A549 (cell line): ENCODE results near the gene KCNK15. TPM values are rescaled to one million over a fixed set of nuclear protein-coding genes. Genes with fewer than 3 reads are reported as not detected.
A peak's percentile ranks its signal among the peaks of the same experiment; 100 is the strongest.

Experiments
- ATAC-seq, 2 experiments: fragments of 200-7000 bp in 1 of 2; fragments of >200 bp in 1 of 2; cut with Nextera tagmentation in 1 of 2; cut with Tn5 transposase in 1 of 2; 3 replicates each; pipeline versions ENCODE4 v1.8.0 to v1.9.1; 2018 to 2020; ENCODE audit warnings: mild to moderate bottlenecking in 1 of 2, moderate library complexity in 1 of 2
- CTCF ChIA-PET: fragments of 300-600 bp; sonication (Branson Sonifier 250); formaldehyde crosslinking; extraction: SDS; loops from one replicate; lab custom pipeline; 2021; ENCODE audit warnings: antibody characterized with exemption, inconsistent platforms; lab: Yijun Ruan, JAX
- POLR2A ChIA-PET: fragments of 350-600 bp; formaldehyde crosslinking; extraction: SDS; loops from one replicate; lab custom pipeline; 2021; ENCODE audit warnings: antibody characterized with exemption, inconsistent platforms; lab: Yijun Ruan, JAX
- DNase-seq, 2 experiments: peaks; one replicate each; pipeline versions ENCODE4 v3.0.0 to v3.0.0-alpha.2; 2011 to 2016; ENCODE audit warnings: low read depth in 1 of 2, low spot score in 1 of 2
- FAIRE-seq: peaks from 2 replicates; lab custom pipeline; 2011; peaks lifted over from hg19 to GRCh38; lab: Jason Lieb, UNC
- H3K27ac ChIP-seq, 2 experiments: fragments of >200 bp; sonication (Bioruptor Twin); formaldehyde crosslinking; 3 replicates each; pipeline ENCODE4 v1.5.1; 2016 to 2017
- H3K4me1 ChIP-seq: fragments of >200 bp; sonication (Bioruptor Twin); formaldehyde crosslinking; 3 replicates; pipeline ENCODE4 v1.6.1; 2016
- H3K4me2 ChIP-seq: fragments of >200 bp; sonication (Bioruptor Twin); formaldehyde crosslinking; 3 replicates; pipeline ENCODE4 v1.6.1; 2016
- H3K4me3 ChIP-seq: fragments of >200 bp; sonication (Bioruptor Twin); formaldehyde crosslinking; 3 replicates; pipeline ENCODE4 v1.5.1; 2016
- H3K9me3 ChIP-seq: fragments of >200 bp; sonication (Bioruptor Twin); formaldehyde crosslinking; 3 replicates; pipeline ENCODE4 v1.6.1; 2016
- BHLHE40 ChIP-seq: IDR thresholded peaks from 2 replicates; pipeline ENCODE4 v1.6.1; 2012; ENCODE audit warnings: low read depth, low read length, inconsistent platforms
- CBX2 ChIP-seq: fragments of 200-600 bp; sonication (generic); IDR thresholded peaks from 2 replicates; pipeline ENCODE4 v1.6.1; 2016; ENCODE audit warnings: low read depth, mild to moderate bottlenecking, borderline replicate concordance
- CBX8 ChIP-seq: fragments of 200-600 bp; sonication (generic); IDR thresholded peaks from 2 replicates; pipeline ENCODE4 v1.6.1; 2016
- CHD2 ChIP-seq: fragments of 150-350 bp; IDR thresholded peaks from 2 replicates; pipeline ENCODE4 v1.6.1; 2014; ENCODE audit warnings: low read length; ENCODE audit not compliant: partially characterized antibody
- CHD4 ChIP-seq: fragments of 200-600 bp; sonication (generic); IDR thresholded peaks from 2 replicates; pipeline ENCODE4 v1.6.1; 2016; ENCODE audit warnings: antibody characterized with exemption, mild to moderate bottlenecking, borderline replicate concordance
- EHF ChIP-seq: fragments of 250-450 bp; sonication (Bioruptor Pico); IDR thresholded peaks from 2 replicates; pipeline ENCODE4 v1.5.0; 2020; ENCODE audit warnings: mild to moderate bottlenecking
- EHMT2 ChIP-seq: fragments of 200-600 bp; sonication (generic); IDR thresholded peaks from 2 replicates; pipeline ENCODE4 v1.6.1; 2016; ENCODE audit warnings: antibody characterized with exemption, low read depth, mild to moderate bottlenecking, moderate library complexity
- FOSL2 ChIP-seq, 2 experiments: fragments of 450-650 bp in 1 of 2; fragments of >200 bp in 1 of 2; sonication (Bioruptor Twin) in 1 of 2; formaldehyde crosslinking; IDR thresholded peaks; 2 replicates each; pipeline versions ENCODE4 v1.5.0 to v1.6.1; 2016 to 2020; ENCODE audit warnings: mild to moderate bottlenecking in 1 of 2, moderate library complexity in 1 of 2
- HDAC2 ChIP-seq: fragments of 200-600 bp; sonication (generic); IDR thresholded peaks from 2 replicates; pipeline ENCODE4 v1.6.1; 2016
- HEYL ChIP-seq: fragments of 250-450 bp; sonication (Bioruptor Pico); IDR thresholded peaks from 2 replicates; pipeline ENCODE4 v1.8.0; 2021; ENCODE audit warnings: mild to moderate bottlenecking, moderate library complexity
- HOXA7 ChIP-seq: fragments of 250-450 bp; sonication (Bioruptor Pico); IDR thresholded peaks from 2 replicates; pipeline ENCODE4 v1.5.0; 2020; ENCODE audit warnings: mild to moderate bottlenecking, moderate library complexity
- HOXB13 ChIP-seq: fragments of 250-450 bp; sonication (Bioruptor Pico); IDR thresholded peaks from 2 replicates; pipeline ENCODE4 v1.5.0; 2020; ENCODE audit warnings: low read depth, mild to moderate bottlenecking, moderate library complexity
- HOXB5 ChIP-seq: fragments of 250-450 bp; sonication (Bioruptor Pico); IDR thresholded peaks from 2 replicates; pipeline ENCODE4 v1.5.0; 2020; ENCODE audit warnings: mild to moderate bottlenecking, moderate library complexity
- JUNB ChIP-seq: fragments of >200 bp; sonication (Bioruptor Twin); formaldehyde crosslinking; IDR thresholded peaks from 2 replicates; pipeline ENCODE4 v1.6.1; 2016
- KDM1A ChIP-seq: fragments of 200-600 bp; sonication (generic); IDR thresholded peaks from 2 replicates; pipeline ENCODE4 v1.6.1; 2016; ENCODE audit warnings: low read depth, mild to moderate bottlenecking
- KDM5A ChIP-seq: fragments of 200-600 bp; sonication (generic); IDR thresholded peaks from 2 replicates; pipeline ENCODE4 v1.6.1; 2016; ENCODE audit warnings: antibody characterized with exemption, mild to moderate bottlenecking
- MAFK ChIP-seq: fragments of 450-650 bp; IDR thresholded peaks from 2 replicates; pipeline ENCODE4 v1.6.1; 2014; ENCODE audit not compliant: partially characterized antibody
- MAX ChIP-seq: IDR thresholded peaks from 2 replicates; pipeline ENCODE4 v1.6.1; 2012
- MYC ChIP-seq: IDR thresholded peaks from 2 replicates; pipeline ENCODE4 v1.6.1; 2012; ENCODE audit warnings: mild to moderate bottlenecking, inconsistent platforms, low read length, improper control_type of control experiment, borderline replicate concordance
- NFE2L2 ChIP-seq: fragments of 150-350 bp; conservative IDR thresholded peaks from 2 replicates; pipeline ENCODE4 v1.6.1; 2014; ENCODE audit warnings: low read length
- NPAS2 ChIP-seq: fragments of 250-450 bp; sonication (Bioruptor Pico); IDR thresholded peaks from 2 replicates; pipeline ENCODE4 v1.8.0; 2022; ENCODE audit warnings: mild to moderate bottlenecking, moderate library complexity, borderline replicate concordance
- NR3C1 ChIP-seq: fragments of >200 bp; sonication (Bioruptor Twin); formaldehyde crosslinking; IDR thresholded peaks from 3 replicates; pipeline ENCODE4 v1.6.1; 2017
- PBX3 ChIP-seq: IDR thresholded peaks from 2 replicates; pipeline ENCODE4 v1.6.1; 2012
- RAD21 ChIP-seq, 2 experiments: fragments of >200 bp in 1 of 2; sonication (Bioruptor Twin) in 1 of 2; formaldehyde crosslinking in 1 of 2; IDR thresholded peaks in 1 of 2; conservative IDR thresholded peaks in 1 of 2; 2 replicates in 1 of 2; 3 replicates in 1 of 2; pipeline ENCODE4 v1.6.1; 2012 to 2018; ENCODE audit warnings: inconsistent platforms in 1 of 2
- RARB ChIP-seq: fragments of 250-450 bp; sonication (Bioruptor Pico); IDR thresholded peaks from 2 replicates; pipeline ENCODE4 v1.8.0; 2021; ENCODE audit warnings: mild to moderate bottlenecking, moderate library complexity
- RFX5 ChIP-seq: fragments of 450-650 bp; IDR thresholded peaks from 2 replicates; pipeline ENCODE4 v1.7.1; 2014; ENCODE audit warnings: antibody characterized with exemption, mild to moderate bottlenecking, moderate library complexity
- RNF2 ChIP-seq: fragments of 200-600 bp; sonication (generic); IDR thresholded peaks from 2 replicates; pipeline ENCODE4 v1.6.1; 2016; ENCODE audit warnings: low read depth, mild to moderate bottlenecking, antibody characterized with exemption, moderate library complexity, borderline replicate concordance
- SREBF2 ChIP-seq: fragments of 450-650 bp; IDR thresholded peaks from 2 replicates; pipeline ENCODE4 v1.6.1; 2014; ENCODE audit warnings: mild to moderate bottlenecking, moderate library complexity
- TP53 ChIP-seq: fragments of 250-450 bp; sonication (Bioruptor Pico); IDR thresholded peaks from 2 replicates; pipeline ENCODE4 v1.5.0; 2021; ENCODE audit warnings: mild to moderate bottlenecking, moderate library complexity
- ZC3H11A ChIP-seq: fragments of 450-650 bp; IDR thresholded peaks from 2 replicates; pipeline ENCODE4 v1.6.1; 2014; ENCODE audit warnings: antibody characterized with exemption, mild to moderate bottlenecking
- ZNF302 ChIP-seq: fragments of 250-450 bp; sonication (Bioruptor Pico); IDR thresholded peaks from 2 replicates; pipeline ENCODE4 v1.9.0; 2021; ENCODE audit warnings: inconsistent platforms, mild to moderate bottlenecking, moderate library complexity
- ZSCAN20 ChIP-seq: fragments of 250-450 bp; sonication (Bioruptor Pico); IDR thresholded peaks from 2 replicates; pipeline ENCODE4 v1.8.0; 2022; ENCODE audit warnings: mild to moderate bottlenecking, moderate library complexity
- WGBS: methylation state at CpG from one replicate; pipeline ENCODE4 v1.1.6; 2017; ENCODE audit errors: missing lambda C conversion rate; 5-methylcytosine and 5-hydroxymethylcytosine counted together
- polyA plus RNA-seq, 4 experiments: library from polyadenylated mRNA; depleted of rRNA in 3 of 4; stranded (reverse); fragments of >200 nt; fragmentation: RNase III in 1 of 4; extraction: RNeasy Plus Mini Kit Qiagen cat#74134 plus additional on column Dnase treatment in 1 of 4; gene quantifications; 2 replicates in 3 of 4; 3 replicates in 1 of 4; pipeline ENCODE4 v1.2.3, GENCODE V29; 2011 to 2017
- TF ChIP-seq, protein P1 (sequence below): fragments of >200 bp; sonication (Bioruptor Twin); formaldehyde crosslinking; IDR thresholded peaks from 3 replicates; pipeline ENCODE4 v1.5.1; 2016
- TF ChIP-seq, protein P2 (sequence below): fragments of >200 bp; sonication (Bioruptor Twin); formaldehyde crosslinking; IDR thresholded peaks from 3 replicates; pipeline ENCODE4 v1.6.1; 2016
- TF ChIP-seq, protein P3 (sequence below): fragments of >200 bp; sonication (Bioruptor Twin); formaldehyde crosslinking; IDR thresholded peaks from 2 replicates; pipeline ENCODE4 v1.6.1; 2016

KCNK15 gene
- polyA plus RNA-seq, 2 of the 4 experiments (the other 2 are of a cell fraction): 0.43 to 0.49 TPM

GRCh38 chr20:44735816-44736169 is 9.9 kb upstream of the KCNK15 start:
- POLR2A ChIA-PET: no interaction called here
- no peak for ATAC-seq
- TF ChIP-seq FOSL2 (IDR thresholded peaks at IDR 0.05) (no peak), FOSL2 (CRISPR knock-in tag; IDR thresholded peaks at IDR 0.05) (no peak), HEYL (CRISPR knock-in tag) (peak; percentile 57; the same call in 1 of the 2 replicates), PBX3 (no peak), NFE2L2 (no peak), EHF (CRISPR knock-in tag) (no peak), RNF2 (no peak), ZSCAN20 (CRISPR knock-in tag) (no peak), EHMT2 (no peak), MYC (no peak), ZNF302 (CRISPR knock-in tag) (peak; percentile 12; the same call in 1 of the 2 replicates), HOXB13 (CRISPR knock-in tag) (peak; percentile 66; the same call in 1 of the 2 replicates), BHLHE40 (no peak), RAD21 (conservative IDR thresholded peaks at IDR 0.05 in 1 of 2, IDR thresholded peaks at IDR 0.05 in 1 of 2) (no peak), CHD2 (no peak), HDAC2 (no peak), MAFK (no peak), NPAS2 (no peak), RFX5 (no peak), KDM5A (no peak), TP53 (CRISPR knock-in tag) (no peak), JUNB (no peak), MAX (no peak), RARB (0 out of 2 replicates have a peak, but pooled peaks have one; percentile 35), CHD4 (no peak), HOXA7 (no peak), SREBF2 (no peak), CBX8 (no peak), HOXB5 (CRISPR knock-in tag) (0 out of 2 replicates have a peak, but pooled peaks have one; percentile 49), CBX2 (no peak), NR3C1 (no peak), KDM1A (no peak), ZC3H11A (no peak)
- TF ChIP-seq, protein P1, sequence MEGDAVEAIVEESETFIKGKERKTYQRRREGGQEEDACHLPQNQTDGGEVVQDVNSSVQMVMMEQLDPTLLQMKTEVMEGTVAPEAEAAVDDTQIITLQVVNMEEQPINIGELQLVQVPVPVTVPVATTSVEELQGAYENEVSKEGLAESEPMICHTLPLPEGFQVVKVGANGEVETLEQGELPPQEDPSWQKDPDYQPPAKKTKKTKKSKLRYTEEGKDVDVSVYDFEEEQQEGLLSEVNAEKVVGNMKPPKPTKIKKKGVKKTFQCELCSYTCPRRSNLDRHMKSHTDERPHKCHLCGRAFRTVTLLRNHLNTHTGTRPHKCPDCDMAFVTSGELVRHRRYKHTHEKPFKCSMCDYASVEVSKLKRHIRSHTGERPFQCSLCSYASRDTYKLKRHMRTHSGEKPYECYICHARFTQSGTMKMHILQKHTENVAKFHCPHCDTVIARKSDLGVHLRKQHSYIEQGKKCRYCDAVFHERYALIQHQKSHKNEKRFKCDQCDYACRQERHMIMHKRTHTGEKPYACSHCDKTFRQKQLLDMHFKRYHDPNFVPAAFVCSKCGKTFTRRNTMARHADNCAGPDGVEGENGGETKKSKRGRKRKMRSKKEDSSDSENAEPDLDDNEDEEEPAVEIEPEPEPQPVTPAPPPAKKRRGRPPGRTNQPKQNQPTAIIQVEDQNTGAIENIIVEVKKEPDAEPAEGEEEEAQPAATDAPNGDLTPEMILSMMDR: no peak
- TF ChIP-seq, protein P2, sequence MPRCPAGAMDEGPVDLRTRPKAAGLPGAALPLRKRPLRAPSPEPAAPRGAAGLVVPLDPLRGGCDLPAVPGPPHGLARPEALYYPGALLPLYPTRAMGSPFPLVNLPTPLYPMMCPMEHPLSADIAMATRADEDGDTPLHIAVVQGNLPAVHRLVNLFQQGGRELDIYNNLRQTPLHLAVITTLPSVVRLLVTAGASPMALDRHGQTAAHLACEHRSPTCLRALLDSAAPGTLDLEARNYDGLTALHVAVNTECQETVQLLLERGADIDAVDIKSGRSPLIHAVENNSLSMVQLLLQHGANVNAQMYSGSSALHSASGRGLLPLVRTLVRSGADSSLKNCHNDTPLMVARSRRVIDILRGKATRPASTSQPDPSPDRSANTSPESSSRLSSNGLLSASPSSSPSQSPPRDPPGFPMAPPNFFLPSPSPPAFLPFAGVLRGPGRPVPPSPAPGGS: no peak
- TF ChIP-seq, protein P3, sequence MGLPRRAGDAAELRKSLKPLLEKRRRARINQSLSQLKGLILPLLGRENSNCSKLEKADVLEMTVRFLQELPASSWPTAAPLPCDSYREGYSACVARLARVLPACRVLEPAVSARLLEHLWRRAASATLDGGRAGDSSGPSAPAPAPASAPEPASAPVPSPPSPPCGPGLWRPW: no peak
- Histone ChIP-seq H3K4me1 (peaks cover 49% of the 10 kb centered on the region), H3K4me2 (peak overlapping the region; percentile 50), H3K27ac (peak overlapping the region; percentile 57 to 96), H3K4me3 (no peak overlapping the region), H3K9me3 (no peaks in the 10 kb centered on the region)
- 100% methylated on average over 4 of the region's 4 CpGs for WGBS
- DNase-seq: no peak
- FAIRE-seq: no peak
- CTCF ChIA-PET: interaction anchor here (6.4 to 21.9 kb wide), 3 partner anchors 17 to 53 kb away, joined by 110 to 525 read pairs (median 116); partner anchors contain the start of gene CCN5
